EH (cell line): ENCODE data around the gene CDSN.
"Not testable (repeated sequence)": the region's sequence is repeated elsewhere in the genome, so short reads cannot be mapped to it uniquely, and the experiment has no call there.

Source experiments
- DNase-seq: peaks from one replicate; pipeline ENCODE4 v3.0.0-alpha.2; 2015; ENCODE audit warnings: low read depth

Gene CDSN

DNA sequence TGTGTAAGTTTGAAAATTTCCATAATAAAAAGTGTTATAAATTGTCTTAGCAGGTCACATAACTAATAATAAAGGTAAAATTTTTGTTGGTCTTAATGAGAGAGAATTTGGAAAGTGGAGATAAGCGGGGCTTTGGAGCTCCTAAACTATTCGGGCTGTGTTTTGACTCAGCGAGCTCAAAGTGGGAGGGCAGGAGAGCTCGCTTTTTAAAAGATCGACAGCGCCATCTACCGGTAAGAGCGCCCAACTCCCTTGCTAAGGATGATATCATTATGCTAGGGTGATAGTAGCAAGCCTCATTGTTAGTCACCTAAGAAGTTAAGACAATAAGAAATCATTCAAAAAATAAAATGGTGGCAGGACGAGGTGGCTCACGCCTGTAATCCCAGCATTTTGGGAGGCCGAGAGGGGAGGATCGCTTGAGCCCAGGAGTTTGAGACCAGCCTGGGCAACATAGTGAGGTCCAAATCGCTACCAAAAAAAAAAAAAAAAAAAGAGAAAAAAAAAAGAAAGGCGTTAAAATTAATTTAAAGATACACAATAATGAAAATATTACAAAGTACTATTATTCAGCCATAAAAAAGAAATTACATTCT lies 32.7 kb downstream of the CDSN start:
- peak; percentile 86 for DNase-seq

- peak; percentile 87 for DNase-seq
Observed at GRCh38 chr6:31086788-31087440, 33.3 kb downstream of the CDSN start.

DNA sequence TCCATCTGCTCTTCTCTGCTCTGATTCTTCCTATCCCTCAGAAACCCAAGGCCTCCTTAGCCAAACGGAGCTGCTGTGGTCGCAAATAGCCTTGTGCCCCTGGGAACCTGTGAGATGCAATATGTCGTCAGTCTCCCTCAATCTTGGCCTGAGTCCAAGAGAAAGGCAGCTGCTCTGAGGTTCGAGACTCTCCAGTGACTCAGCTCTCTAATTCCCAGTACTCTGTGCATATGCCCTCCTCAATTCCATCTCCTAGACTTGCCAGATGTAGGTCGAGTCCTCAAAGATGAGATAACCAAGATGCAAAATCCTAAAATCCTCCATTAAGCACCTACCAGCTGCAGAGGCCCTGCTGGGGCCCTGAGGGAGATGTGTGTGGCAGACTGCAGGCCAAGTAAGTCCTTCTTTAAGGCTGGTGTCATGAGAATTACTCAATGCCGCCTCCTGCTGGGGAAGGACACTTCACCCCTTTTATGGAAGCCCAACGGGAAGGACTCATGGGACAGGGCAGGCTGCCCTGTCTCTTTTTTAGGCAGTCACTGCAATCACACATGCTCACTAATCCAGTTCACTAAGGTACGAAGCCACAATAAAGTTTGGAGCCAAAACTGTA lies 36.4 kb downstream of the CDSN start:
- peak; percentile 63 for DNase-seq

DNA sequence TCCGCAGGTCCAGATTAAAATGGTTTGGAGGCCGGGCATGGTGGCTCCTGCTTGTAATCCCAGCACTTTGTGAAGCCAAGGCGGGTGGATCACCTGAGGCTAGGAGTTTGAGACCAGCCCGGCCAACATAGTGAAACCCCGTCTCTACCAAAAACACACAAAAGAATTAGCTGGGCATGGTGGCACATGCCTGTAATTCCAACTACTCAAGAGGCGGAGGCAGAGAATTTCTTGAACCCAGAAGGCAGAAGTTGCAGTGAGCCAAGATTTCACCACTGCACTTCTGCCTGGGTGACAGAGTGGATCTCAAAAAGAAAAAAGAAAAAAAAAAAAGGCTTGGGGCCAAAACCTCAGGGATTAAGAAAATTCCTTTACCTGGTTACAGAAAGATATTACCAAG lies 38.4 kb downstream of the CDSN start:
- DNase-seq, result no peak

DNA sequence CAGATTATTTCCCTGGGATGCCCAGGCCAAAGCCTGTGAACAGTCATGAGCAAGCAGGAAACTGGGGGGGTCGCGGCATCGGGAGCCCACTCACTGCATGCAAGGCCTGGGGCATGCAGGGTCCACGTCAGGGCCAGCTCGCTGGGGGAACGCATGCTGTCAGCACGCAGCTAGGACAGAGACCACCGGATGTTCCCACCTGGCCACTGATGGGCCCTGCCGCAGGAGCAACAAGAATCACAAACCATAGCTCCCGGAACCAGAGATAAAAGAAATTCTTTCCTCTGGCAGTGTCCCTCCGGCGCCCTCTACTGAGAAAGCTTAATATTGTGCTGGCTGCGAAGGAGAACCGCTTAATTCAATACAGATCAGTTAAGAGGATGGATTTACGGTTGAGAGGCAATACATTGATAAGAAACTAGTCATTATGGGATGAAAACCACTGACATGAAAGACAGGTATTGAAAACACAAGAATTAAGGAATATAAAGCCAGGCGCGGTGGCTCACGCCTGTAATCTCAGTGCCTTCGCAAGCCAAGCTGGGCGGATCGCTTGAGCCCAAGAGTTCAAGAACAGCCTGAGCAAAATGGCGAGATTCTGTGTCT lies 40.5 kb downstream of the CDSN start:
- DNase-seq, result peak; percentile 71

- peak; percentile 67 for DNase-seq
Observed at GRCh38 chr6:31076611-31077010, 43.6 kb downstream of the CDSN start.

GRCh38 chr6:31075528-31075927 lies 44.7 kb downstream of the CDSN start:
- peak; percentile 86 for DNase-seq

- DNase-seq, result peak; percentile 65
Observed at GRCh38 chr6:31074401-31074800, 45.8 kb downstream of the CDSN start.

GRCh38 chr6:31070711-31071197 lies 49.5 kb downstream of the CDSN start:
- DNase-seq, result peak; percentile 81

DNA sequence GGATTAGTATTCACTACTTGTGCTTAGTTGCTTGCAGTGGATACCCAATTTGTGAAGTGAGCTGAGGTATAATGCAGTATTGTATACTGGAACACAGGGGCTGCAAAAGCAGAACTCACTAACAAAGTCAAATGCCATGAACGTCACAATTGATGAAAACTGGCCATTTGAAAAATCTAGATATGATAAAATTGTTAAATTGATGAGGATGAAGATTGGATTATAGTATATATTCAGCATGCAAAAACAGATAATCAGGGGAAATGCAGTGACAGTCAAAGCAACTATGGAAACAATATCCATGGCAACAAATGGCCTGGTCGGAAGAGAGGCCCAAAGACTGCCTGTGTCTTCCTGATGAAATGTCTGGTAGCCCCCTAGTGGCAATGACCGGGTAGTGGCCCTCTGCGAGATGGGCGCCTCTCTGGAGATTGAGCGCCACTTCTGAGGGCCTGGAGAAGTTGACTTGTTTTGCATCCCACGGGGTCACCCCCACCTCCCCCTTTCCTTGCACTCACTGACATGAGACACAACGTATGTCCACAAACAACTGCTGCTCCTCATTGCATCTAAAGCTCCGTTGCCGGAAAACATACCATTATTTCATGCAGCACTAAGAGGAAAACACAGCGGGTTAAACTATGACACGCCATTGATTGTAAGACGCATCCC lies 51.4 kb downstream of the CDSN start:
- peak; percentile 82 for DNase-seq

DNA sequence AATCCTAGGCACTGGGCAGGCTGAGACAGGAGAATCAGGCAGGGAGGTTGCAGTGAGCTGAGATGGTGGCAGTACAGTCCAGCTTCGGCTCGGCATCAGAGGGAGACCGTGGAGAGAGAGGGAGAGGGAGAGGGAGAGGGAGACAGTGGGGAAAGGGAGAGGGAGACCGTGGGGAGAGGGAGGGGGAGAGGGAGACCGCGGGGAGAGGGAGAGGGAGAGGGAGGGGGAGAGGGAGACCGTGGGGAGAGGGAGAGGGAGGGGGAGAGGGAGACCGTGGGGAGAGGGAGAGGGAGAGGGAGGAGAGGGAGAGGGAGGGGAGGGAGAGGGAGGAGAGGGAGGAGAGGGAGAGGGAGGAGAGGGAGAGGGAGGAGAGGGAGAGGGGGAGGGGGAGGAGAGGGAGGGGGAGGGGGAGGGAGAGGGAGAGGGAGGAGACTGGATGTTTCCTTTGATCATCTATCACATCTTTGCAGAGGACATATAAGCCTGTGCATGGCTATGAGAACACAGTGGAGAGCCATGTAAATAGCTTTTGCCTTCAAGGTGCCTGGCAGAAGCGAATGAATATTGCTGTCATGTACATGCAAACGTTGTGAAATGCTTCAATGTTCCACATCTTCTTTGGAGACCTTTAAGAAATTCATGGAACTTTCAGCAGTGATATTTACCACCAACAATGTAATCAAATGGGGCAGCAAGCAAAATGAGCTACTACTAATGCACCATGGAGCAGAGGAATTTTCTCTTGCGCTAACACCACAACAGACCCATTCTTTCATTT lies 52.2 kb downstream of the CDSN start:
- DNase-seq, result not testable (repeated sequence)

- not testable (repeated sequence) for DNase-seq
Observed at GRCh38 chr6:31067028-31067427, 53.2 kb downstream of the CDSN start.

GRCh38 chr6:31065556-31065955 lies 54.7 kb downstream of the CDSN start:
- peak; percentile 72 for DNase-seq
